ENCODE data around the gene DLST.

DNA sequence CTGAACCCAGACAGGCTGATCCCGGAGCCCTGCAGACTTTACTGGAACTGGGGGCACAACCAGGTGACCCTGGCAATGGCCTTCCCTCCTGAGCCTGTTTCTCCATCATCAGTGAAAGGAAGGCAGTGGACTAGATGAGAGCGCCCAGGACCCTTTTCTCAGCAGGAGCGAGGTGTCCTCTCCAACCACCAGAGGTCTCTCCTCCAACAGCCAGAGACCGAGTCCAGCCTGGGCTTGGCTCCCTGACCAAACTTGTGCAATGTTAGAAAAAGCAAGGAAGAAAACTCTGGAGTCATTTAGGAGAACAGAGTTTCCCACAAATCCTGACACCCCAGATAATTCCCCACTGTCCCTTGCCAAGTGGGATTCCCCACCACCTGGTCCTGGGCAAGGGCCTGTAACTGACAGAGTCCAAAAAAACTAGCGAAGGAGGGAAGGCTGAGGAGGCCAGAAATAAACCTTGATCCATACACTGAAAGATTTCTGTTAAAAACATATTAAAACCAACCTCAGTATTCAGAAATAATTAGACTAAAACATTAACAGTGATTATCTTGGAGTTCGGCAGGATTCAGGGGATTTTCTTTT lies 32.4 kb downstream of the DLST start:
- TF ChIP-seq SREBF2 (IDR thresholded peaks at IDR 0.05) (no peak), BHLHE40 (IDR thresholded peaks at IDR 0.05; ENCODE audit: low read depth, low read length) (no peak), EP300 (IDR thresholded peaks at IDR 0.05) (no peak), MAZ (IDR thresholded peaks at IDR 0.05; ENCODE audit: borderline replicate concordance, low read depth, low read length) (no peak), SMC3 (IDR thresholded peaks at IDR 0.05) (peak; percentile 83), MYC (IDR thresholded peaks at IDR 0.05; ENCODE audit: borderline replicate concordance, low read length) (no peak), PHF8 (IDR thresholded peaks at IDR 0.05; ENCODE audit: borderline replicate concordance, low read depth) (no peak)
- TF ChIP-seq, protein P1, sequence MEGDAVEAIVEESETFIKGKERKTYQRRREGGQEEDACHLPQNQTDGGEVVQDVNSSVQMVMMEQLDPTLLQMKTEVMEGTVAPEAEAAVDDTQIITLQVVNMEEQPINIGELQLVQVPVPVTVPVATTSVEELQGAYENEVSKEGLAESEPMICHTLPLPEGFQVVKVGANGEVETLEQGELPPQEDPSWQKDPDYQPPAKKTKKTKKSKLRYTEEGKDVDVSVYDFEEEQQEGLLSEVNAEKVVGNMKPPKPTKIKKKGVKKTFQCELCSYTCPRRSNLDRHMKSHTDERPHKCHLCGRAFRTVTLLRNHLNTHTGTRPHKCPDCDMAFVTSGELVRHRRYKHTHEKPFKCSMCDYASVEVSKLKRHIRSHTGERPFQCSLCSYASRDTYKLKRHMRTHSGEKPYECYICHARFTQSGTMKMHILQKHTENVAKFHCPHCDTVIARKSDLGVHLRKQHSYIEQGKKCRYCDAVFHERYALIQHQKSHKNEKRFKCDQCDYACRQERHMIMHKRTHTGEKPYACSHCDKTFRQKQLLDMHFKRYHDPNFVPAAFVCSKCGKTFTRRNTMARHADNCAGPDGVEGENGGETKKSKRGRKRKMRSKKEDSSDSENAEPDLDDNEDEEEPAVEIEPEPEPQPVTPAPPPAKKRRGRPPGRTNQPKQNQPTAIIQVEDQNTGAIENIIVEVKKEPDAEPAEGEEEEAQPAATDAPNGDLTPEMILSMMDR (IDR thresholded peaks at IDR 0.05), result peak; percentile 78
